Measurements from ENCODE around the gene LZTS3. TPM values are rescaled to one million over a fixed set of nuclear protein-coding genes. Genes with fewer than 3 reads are reported as not detected.
"Not testable (repeated sequence)": the region's sequence is repeated elsewhere in the genome, so short reads cannot be mapped to it uniquely, and the experiment has no call there.

The LZTS3 gene
- polyA plus RNA-seq (ENCODE audit: insufficient read length in 12 of 12), result 1 to 10 TPM in 11 of 12 donors, not detected in 1; 2.5 to 7.2 (median 3.0) TPM
- long read RNA-seq, donor 1, full-length matches to known transcripts, result 1 of 1 reads
- long read RNA-seq, donor 1, partial matches to known transcripts, result 0 of 1 reads
- long read RNA-seq, donor 1, other reads (novel, unspliced or antisense), result 0 of 1 reads
- long read RNA-seq, donor 2, result 0 reads
- long read RNA-seq, donor 3, result 0 reads
- long read RNA-seq, donor 4, result 0 reads
- long read RNA-seq, donor 5, full-length matches to known transcripts, result 1 of 1 reads
- long read RNA-seq, donor 5, partial matches to known transcripts, result 0 of 1 reads
- long read RNA-seq, donor 5, other reads (novel, unspliced or antisense), result 0 of 1 reads
- long read RNA-seq, donor 6, result 0 reads
- long read RNA-seq, donor 7, result 0 reads
- long read RNA-seq, donor 8, result 0 reads
- long read RNA-seq, donor 9, result 0 reads
- long read RNA-seq, donor 10, result 0 reads
- long read RNA-seq, donor 11, result 0 reads

- peak; percentile 79 for DNase-seq
Measured at GRCh38 chr20:3172933-3173609, at the start of gene LZTS3. Gene LZTS3, minus strand, starts transcription at chr20:3173549. Its CDS starts 6,386 bp downstream, at chr20:3167163.

GRCh38 chr20:3221398-3222226 lies 48.3 kb upstream of the LZTS3 start:
- no peak for DNase-seq

- DNase-seq, result no peak
Measured at GRCh38 chr20:3218307-3218988, 45.1 kb upstream of the LZTS3 start.

GRCh38 chr20:3215359-3215917 lies 42.1 kb upstream of the LZTS3 start:
- DNase-seq, result not testable (repeated sequence)

GRCh38 chr20:3213226-3213625 lies 39.9 kb upstream of the LZTS3 start:
- no peak for DNase-seq

- DNase-seq, result no peak
Measured at GRCh38 chr20:3210346-3210745, 37.0 kb upstream of the LZTS3 start.

- DNase-seq, result no peak
Measured at GRCh38 chr20:3209946-3210317, 36.6 kb upstream of the LZTS3 start.

- DNase-seq, result peak; percentile 66
Measured at GRCh38 chr20:3209257-3209945, 36.1 kb upstream of the LZTS3 start, which contains the start of gene ITPA. Gene ITPA, plus strand, starts transcription at chr20:3209498. Its CDS starts 54 bp downstream, at chr20:3209552.

- DNase-seq, result no peak
Measured at GRCh38 chr20:3208786-3209256, 35.5 kb upstream of the LZTS3 start.

GRCh38 chr20:3204124-3204794 lies 30.9 kb upstream of the LZTS3 start, which contains the start of gene DDRGK1:
Gene DDRGK1, minus strand, starts transcription at chr20:3204682. Its CDS starts 55 bp downstream, at chr20:3204627.
- peak; percentile 88 for DNase-seq

GRCh38 chr20:3203315-3204123 lies 30.2 kb upstream of the LZTS3 start:
- no peak for DNase-seq

- DNase-seq, result no peak
Measured at GRCh38 chr20:3202965-3203314, 29.6 kb upstream of the LZTS3 start.

GRCh38 chr20:3199976-3200755 lies 26.8 kb upstream of the LZTS3 start:
- no peak for DNase-seq

GRCh38 chr20:3199206-3199605 lies 25.9 kb upstream of the LZTS3 start:
- no peak for DNase-seq

GRCh38 chr20:3195590-3196237 lies 22.4 kb upstream of the LZTS3 start:
- DNase-seq, result no peak

GRCh38 chr20:3194617-3195280 lies 21.4 kb upstream of the LZTS3 start:
- no peak for DNase-seq
